ENCODE data around the gene ZNF211.

GRCh38 chr19:57632987-57633831, at the start of gene ZNF211:
- TF ChIP-seq CTCF (optimal IDR thresholded peaks at IDR 0.05 in 1 of 3, IDR thresholded peaks at IDR 0.05 in 1 of 3, conservative IDR thresholded peaks at IDR 0.05 in 1 of 3; ENCODE audit: extremely low read depth in 1 of 3, insufficient read depth in 2 of 3, low read length in 3 of 3), result no peak
- TF ChIP-seq EZH2 (IDR thresholded peaks at IDR 0.05; ENCODE audit: low read length), result no peak
